CD4-positive, alpha-beta T cell treated with Interleukin-1 beta for 1 hour (primary cell): ENCODE data around the gene ZNF776.
"Not testable (repeated sequence)": the region's sequence is repeated elsewhere in the genome, so short reads cannot be mapped to it uniquely, and the experiment has no call there.

Source experiments
- DNase-seq, 2 donors: peaks; one replicate each; pipeline ENCODE4 v3.0.0-alpha.2; 2020 to 2022

The ZNF776 gene

DNA sequence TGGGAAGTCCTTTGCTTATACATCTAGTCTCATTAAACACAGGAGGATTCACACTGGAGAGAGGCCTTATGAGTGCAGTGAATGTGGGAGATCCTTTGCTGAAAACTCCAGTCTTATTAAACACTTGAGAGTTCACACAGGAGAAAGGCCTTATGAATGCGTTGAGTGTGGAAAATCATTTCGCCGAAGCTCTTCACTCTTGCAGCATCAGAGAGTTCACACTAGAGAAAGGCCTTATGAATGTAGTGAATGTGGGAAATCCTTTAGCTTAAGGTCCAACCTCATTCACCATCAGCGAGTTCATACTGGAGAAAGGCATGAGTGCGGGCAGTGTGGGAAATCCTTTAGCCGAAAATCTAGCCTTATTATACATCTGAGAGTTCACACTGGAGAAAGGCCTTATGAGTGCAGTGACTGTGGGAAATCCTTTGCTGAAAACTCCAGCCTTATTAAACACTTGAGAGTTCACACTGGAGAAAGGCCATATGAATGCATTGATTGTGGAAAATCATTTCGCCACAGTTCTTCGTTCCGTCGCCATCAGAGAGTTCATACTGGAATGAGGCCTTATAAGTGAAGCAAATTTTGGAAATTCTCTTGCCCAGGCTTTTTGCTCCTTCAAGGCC is 32.7 kb downstream of the ZNF776 start:
- no peak for DNase-seq

DNA sequence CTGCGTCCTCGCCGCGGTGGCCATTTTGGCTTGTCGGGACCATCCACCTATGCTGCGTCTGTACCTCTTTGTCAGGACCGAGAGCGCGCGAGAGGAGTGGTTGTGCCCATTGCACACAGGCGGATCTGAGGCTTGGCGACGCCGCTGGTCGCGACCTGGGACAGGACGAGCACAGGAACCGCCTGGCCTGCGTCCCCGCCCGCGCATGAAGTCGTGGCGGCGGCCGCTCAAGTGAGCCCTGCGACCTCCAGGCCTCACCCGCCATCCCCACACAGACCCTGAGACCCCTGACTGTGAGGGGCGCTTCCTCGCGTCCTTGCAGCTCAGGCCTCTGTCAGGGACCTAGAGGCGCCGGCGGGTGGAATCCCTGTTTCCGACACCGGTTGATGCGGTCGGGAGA is 39.7 kb downstream of the ZNF776 start:
- no peak for DNase-seq

DNA sequence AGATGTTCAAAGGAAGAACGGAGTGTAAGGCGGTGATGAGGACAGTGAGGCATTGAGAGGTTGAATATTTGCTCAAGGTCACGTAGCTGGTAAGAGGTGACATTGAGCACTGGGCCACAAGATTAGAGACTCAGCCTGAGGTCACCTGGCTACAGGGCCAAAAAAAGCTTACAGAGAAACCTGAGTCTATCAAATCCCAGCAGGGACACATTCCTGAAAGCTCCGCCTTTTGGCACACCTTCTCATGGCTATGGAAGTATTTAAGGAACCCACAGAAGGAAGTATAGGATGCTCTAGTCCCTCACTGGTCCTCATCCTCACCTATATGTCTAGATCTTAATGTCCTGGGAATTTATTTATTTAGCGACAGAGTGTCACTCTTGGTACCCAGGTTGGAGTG is 40.3 kb downstream of the ZNF776 start:
- DNase-seq = no peak

DNA sequence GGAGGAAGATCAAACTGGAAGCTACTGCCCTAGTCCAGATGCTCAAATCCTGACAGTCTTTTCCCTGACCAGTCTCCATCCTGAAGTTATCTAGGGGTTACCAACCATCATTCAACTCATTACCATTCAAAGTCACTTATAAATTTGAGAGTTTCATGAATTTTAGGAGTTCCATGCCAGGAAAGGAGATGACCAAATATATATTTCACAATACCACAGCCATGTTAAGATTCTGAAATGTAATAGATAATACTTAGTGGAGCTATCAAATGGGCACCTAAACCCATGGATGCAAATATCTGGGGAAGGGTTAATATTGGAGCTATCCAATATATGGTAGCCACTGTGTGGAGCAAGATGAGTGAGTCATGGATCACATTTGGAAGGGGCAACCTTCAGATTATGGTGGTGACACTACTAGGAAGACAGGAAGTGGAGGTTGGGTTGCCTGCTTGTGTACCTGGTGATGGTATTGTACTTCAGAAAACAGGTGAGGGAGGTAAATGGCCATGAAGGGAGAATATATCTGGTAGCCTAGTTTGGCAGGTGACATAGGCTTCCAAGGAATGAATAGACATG is 41.6 kb downstream of the ZNF776 start:
- DNase-seq = no peak

DNA sequence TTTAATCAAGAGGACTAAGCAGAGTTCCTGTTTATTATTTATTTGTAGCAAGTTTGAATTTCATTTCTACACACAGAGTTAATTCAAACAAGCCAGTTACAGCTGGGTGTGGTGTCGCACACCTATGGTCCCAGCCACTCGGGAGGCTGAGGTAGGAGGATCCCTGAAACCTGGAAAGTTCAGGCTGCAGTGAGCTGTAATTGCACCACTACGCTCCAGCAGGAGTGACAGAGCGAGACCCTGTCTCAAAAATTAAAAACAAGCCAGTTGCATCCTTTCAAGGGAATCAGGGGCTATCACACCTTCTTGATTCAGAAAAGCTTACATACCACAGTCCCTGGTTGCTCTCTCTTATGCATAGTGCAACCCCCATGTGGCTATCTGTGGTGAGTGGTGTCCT is 42.7 kb downstream of the ZNF776 start:
- DNase-seq = no peak

DNA sequence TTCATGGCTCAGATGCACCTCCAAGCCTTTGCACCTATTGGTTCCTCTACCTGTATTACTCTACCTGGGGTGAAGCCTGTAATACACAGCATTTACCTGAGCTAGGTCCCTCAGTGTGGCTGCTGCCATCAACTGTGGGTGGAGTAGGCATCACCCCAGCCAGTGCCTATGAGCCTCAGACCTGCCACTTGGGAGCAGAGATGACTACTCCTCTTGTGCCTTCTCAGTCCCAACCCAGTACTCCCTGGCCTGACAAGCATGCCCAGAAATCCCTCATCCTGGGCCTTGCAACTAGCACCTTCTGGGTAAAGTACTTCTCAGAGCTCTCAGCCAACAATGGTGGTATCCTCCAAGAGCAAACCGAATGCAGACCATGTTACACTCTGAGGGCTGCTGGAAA is 50.0 kb downstream of the ZNF776 start:
- not testable (repeated sequence) for DNase-seq

DNA sequence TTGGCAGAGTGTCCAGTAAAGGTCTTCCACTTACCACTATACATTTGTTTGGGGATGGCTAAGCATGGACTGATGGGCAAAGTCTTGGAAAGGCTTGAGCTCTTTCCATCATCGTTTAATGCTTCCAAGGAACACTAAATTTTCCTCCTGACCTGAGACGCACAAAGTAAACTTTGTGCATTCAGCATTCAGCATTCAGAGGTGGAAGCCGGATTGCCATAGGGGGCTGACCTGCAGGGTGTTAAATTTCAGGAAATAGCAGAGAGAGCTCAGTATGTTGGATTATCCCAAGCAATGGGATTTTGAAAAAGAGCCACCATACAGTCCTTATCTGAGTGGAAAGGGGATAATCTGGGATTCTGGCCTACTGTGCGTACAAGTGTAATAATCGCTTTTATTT is 54.1 kb downstream of the ZNF776 start:
- DNase-seq = no peak

DNA sequence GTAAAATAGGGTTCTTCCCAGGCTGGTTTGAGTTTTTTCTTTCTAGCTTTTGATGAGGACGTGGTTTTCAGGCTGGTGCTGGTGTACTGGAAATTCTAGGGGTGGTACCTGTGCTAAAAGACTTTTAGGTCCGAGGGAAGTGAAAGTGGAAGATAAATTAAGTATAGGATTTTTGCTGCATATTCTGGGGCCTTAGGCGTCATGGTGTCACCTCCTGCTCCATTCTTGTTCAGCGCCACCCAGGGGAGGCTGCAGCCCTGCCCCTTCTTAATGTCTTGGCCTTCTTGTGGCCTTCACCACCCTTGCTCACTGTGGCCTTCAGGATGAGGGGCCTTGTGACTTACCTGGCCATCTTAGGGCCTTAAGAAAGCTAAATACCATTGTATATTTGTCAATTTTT is 55.7 kb downstream of the ZNF776 start:
- no peak for DNase-seq

DNA sequence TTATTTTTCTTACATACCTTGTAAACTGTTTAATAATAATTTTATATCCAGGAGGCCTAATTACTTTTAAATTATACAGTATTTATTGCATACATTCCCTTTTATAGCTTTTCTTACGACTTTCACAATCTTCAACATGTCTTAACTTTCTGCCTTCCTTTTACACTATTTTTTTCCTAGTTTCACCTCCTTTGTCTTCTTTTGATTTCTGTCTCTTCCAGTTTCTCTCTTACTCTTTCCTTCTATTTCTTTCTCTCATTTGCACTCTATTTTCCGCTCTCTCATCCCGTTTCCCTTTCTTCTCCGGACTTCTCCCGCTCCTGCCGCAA is 56.6 kb downstream of the ZNF776 start:
- DNase-seq = no peak

DNA sequence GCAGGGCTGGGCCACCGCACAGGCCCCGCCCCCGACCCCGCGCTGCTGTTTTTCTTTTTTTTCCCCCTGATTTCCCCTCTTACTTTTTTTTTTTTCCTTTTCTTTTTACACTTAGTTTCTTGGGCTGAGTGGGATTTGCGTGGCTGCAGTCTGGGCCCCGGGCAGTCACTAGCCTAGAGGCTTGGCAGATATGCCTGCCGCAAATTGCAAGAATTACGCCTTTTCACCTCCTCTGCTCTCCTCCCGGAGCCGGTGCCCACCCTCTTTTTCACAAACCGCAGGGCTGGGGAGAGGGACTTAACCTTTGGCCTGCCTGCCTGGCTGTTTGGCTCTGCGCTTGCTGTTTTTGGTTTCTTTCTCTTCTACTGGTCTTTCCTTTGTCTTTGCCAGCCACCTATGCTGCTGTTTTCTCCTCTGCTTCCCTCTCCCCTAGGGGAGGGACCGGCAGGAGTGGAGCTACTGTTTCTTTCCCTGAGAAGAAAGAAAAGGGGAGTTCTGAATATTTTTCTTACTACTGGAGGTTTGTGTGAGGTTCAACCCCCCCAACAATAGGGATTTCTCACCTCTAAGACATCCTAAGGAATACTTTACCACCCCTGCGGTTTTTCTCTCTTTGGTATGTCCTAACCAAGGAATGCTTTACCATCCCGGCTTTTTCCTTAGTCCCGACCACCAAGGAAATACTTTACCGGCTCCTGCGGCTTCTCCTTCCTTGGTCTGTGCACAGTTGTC is 57.1 kb downstream of the ZNF776 start:
- DNase-seq = no peak

DNA sequence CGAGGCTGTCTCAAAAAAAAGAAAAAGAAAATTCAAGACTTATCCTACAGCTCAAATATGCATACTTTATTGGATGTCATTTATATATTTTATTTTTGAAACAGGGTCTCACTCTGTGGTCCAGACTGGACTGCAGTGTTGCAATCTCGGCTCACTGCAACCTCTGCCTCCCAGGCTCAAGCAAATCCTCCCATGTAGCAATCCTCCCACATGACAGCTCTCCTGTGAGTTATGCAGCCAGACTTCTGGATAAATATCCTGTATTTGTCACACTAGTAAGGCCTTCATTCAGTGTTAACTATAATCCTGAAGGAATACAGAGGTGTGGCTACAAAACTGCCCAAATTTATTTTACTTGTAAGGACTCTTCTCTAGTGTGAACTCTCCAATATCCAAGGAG is 60.9 kb downstream of the ZNF776 start:
- DNase-seq = no peak
